Hematopoietic multipotent progenitor cell treated with erythropoietin and hydrocortisone succinate and interleukin-3 and kit ligand, for 6 days (in vitro differentiated cells): ENCODE data around the gene CUL1.
"Not testable (repeated sequence)": the region's sequence is repeated elsewhere in the genome, so short reads cannot be mapped to it uniquely, and the experiment has no call there.

Experiments
- DNase-seq: peaks from one replicate; pipeline ENCODE4 v3.0.0-alpha.2; 2015

The CUL1 gene

GRCh38 chr7:148697256-148698006, 1.3 kb upstream of the CUL1 start:
- DNase-seq = peak; percentile 50

GRCh38 chr7:148698007-148698396, 701 bp upstream of the CUL1 start:
- peak; percentile 44 for DNase-seq

GRCh38 chr7:148699024-148699781, 500 bp downstream of the CUL1 start:
- peak; percentile 63 for DNase-seq

- peak; percentile 61 for DNase-seq
These were observed 1.3 kb downstream of the CUL1 start for GRCh38 chr7:148699782-148700629.

GRCh38 chr7:148700661-148701064, 2.0 kb downstream of the CUL1 start:
- peak; percentile 93 for DNase-seq

- peak; percentile 27 for DNase-seq
These were observed 2.7 kb downstream of the CUL1 start for GRCh38 chr7:148701414-148701813.

GRCh38 chr7:148702876-148703670, 4.4 kb downstream of the CUL1 start:
- DNase-seq = no peak

GRCh38 chr7:148703671-148703962, 4.9 kb downstream of the CUL1 start:
- not testable (repeated sequence) for DNase-seq

GRCh38 chr7:148704189-148704588, 5.5 kb downstream of the CUL1 start:
- no peak for DNase-seq

- no peak for DNase-seq
These were observed 6.3 kb downstream of the CUL1 start for GRCh38 chr7:148704970-148705369.

GRCh38 chr7:148706368-148706767, 7.7 kb downstream of the CUL1 start:
- no peak for DNase-seq

- peak; percentile 82 for DNase-seq
These were observed 9.6 kb downstream of the CUL1 start for GRCh38 chr7:148708026-148708885.

GRCh38 chr7:148709014-148709413, 10.3 kb downstream of the CUL1 start:
- DNase-seq = no peak

GRCh38 chr7:148710426-148710825, 11.7 kb downstream of the CUL1 start:
- not testable (repeated sequence) for DNase-seq

GRCh38 chr7:148711191-148712102, 12.7 kb downstream of the CUL1 start:
- DNase-seq = no peak

GRCh38 chr7:148712678-148713329, 14.1 kb downstream of the CUL1 start:
- DNase-seq = no peak

- DNase-seq = no peak
These were observed 15.8 kb downstream of the CUL1 start for GRCh38 chr7:148714498-148714897.

GRCh38 chr7:148715027-148715426, 16.3 kb downstream of the CUL1 start:
- no peak for DNase-seq

- no peak for DNase-seq
These were observed 18.6 kb downstream of the CUL1 start for GRCh38 chr7:148717266-148717793.

GRCh38 chr7:148718431-148718830, 19.7 kb downstream of the CUL1 start:
- no peak for DNase-seq
